ENCODE results near the gene KRT36.

The KRT36 gene

DNA sequence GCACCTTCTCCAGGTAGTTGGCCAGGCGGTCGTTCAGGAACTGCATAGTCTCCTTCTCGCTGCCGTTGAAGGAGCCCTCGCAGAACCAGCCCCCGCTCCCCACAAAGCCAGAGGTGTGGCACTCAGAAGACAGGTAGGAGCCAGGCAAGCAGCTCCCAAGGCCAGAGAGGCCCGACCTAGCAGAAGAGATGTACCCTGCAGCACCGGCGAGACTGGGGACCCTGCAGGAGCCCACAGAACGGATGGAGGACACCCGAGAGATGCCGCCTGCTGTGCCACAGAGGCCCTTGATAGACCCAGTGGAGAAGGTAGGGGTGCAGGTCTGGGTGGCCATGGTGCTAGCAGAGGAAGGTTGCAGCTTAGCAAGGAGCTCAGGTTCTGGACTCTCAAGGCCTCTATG is at the start of gene KRT36:
TSS of gene KRT36 (minus strand) at position 380 of the 400 bp plus-strand sequence. CDS start at position 334, 46 bp downstream.
- DNase-seq (ENCODE audit: low spot score) (no peak), FAIRE-seq (no peak)

- no peak for FAIRE-seq
- peak; percentile 44 for DNase-seq (ENCODE audit: low spot score)
These were observed 49.4 kb upstream of the KRT36 start for GRCh38 chr17:41539071-41539492.

GRCh38 chr17:41538565-41538991 is 48.9 kb upstream of the KRT36 start:
- DNase-seq (ENCODE audit: low spot score) (peak; percentile 69), FAIRE-seq (peak; percentile 58)

DNA sequence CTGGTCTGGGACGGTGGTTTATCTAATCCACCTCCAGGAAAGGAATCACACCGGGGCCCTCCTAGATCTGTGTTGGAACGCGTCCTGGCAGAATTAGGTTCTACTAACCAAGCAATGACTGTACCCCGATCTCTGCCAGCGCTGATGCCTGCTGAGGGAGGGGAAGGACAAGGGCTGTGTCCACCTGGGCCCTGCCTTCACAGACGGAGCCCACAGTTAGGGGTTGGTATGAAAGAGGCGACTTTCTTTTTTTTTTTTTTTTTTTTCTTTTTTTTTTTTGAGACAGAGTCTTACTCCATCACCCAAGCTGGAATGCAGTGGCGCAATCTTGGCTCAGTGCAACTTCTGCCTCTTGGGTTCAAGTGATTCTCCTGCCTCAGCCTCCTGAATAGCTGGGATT is 48.3 kb upstream of the KRT36 start:
- FAIRE-seq = no peak
- DNase-seq (ENCODE audit: low spot score) = no peak

DNA sequence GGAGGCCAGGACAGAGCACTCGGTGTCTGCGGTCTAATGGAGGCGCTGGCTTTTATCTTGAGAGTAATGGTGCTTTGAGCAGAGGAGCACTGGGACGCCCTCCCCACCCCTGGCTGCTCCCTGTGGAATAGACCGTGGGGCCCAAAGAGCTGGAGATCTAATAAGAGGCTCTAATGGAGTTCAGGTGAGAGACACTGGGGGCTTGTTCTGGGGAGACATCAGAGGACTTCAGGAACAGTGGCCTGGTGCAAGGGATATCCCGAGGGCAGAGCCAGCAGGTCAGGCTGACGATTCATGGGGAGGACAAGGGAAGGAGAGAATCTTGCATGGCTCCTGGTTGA is 47.9 kb upstream of the KRT36 start:
- no peak for DNase-seq (ENCODE audit: low spot score)
- FAIRE-seq = no peak

- no peak for FAIRE-seq
- no peak for DNase-seq (ENCODE audit: low spot score)
These were observed 47.3 kb upstream of the KRT36 start for GRCh38 chr17:41536741-41537613.

DNA sequence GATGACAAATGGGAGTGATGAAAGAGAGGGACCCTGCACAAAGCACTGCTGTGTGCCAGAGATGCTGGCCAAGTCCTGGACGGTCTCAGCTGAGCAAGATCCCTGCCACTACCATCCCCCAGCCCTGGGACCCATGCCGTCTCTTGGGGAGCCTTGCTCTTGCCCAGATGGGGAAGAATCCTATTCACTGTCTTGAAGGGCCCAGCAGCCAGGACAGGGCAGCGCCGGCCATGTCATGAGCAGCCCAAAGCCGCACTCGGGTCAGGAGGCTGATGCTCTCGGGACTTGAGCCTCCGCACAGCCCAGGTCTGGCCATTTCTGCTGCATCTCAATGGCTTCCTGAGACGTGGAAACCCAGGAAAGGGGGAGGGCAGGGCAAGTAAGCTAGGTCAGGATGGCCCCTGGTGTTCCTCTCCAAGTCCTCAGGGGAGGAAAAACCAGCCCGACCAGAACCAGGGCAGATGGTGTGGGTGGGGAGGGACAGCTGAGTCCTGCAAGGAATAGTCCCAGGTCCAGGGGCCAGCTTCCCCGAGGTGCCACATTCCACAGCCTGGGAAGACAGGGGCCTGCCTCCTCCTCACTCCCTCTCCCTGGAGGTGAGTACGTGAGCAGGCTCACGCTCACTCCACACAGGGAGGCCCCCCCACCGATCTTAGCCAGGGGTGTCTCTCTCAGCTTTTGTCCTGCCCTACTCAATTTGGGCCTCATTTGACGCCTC is 46.2 kb upstream of the KRT36 start:
- DNase-seq (ENCODE audit: low spot score) = no peak
- FAIRE-seq = no peak

DNA sequence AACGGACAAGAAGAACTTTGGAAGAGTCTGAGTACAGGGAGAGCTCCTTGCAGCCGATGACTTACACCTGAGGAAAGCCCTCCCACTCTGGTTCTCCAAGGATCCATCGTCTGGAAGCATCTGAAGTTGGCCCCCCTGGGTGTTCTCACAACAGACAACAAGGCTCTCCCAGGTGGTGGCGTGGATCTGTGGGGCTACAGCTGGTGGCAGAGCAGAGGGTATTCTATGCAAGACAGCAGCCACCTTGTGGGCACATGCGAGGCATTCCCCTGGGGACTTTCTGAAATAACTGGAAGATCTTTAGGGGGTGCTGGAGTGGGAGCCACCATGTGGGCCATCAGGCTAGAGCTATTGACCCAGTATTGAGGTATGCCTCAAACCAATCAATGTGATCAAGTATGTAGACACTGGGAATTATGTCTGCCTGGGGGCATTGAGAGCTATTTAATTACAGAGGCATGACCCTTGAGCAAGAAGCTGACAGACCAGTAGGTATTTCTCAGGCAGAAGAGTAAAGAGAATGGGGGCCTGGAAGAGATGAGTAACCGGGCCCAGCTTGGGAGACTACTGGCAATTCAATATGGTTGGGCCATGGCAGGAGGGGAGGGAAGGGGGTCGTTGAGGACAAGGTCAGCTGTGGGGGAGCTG is 45.3 kb upstream of the KRT36 start:
- FAIRE-seq = no peak
- no peak for DNase-seq (ENCODE audit: low spot score)

GRCh38 chr17:41533613-41534012 is 43.9 kb upstream of the KRT36 start:
- DNase-seq (ENCODE audit: low spot score) (no peak), FAIRE-seq (no peak)

- DNase-seq (ENCODE audit: low spot score) = no peak
- no peak for FAIRE-seq
These were observed 43.3 kb upstream of the KRT36 start for GRCh38 chr17:41532947-41533570.

GRCh38 chr17:41531993-41532392 is 42.3 kb upstream of the KRT36 start:
- FAIRE-seq (no peak), DNase-seq (ENCODE audit: low spot score) (no peak)

DNA sequence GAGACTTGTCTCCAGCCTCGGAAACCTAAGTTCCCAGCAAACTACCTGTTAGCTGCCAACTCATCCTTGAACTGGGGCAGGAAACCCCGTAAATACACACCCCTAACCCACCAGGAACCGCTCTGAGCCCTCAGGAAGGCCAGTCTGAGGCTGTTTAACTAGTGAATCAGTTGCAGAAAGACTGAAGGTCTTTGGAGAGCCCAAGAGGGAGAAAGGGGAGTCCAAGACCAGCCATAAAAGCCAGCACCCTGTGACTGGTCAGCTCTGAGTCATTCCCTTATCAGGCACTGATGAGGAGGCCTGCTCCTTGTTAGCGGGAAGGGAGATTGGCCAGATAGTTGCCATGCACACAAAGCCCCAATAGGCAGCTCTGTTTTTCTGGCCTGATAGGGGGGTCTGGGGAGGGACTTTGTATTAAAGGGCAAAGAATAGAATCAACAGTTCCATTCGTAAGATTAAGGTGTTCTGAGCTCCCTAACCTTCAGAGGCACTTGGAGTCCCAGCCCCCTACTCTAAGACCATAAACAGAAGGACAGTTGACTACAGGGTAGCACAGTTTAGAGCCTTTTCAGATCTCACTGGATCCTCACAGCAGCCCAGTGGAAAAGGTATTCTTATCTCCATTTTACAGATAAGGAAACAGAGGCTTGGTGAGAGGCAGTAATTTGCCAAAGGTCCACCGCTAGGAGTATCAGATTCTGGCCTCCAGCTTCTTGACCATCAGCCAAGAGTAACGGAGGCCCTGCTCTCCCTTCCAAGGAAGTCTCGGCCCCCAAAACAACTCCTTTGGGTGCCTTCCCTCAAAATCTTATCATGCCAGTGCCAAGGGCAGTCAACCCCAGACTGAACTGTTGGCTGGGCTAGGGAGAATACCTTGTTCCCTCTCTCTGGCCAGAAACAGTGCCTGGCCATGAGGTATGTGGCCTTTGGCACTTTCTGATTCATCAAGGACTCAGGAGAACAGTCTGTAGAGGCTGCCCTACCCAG is 40.6 kb upstream of the KRT36 start:
- FAIRE-seq (peak; percentile 95), DNase-seq (ENCODE audit: low spot score) (peak; percentile 98)

DNA sequence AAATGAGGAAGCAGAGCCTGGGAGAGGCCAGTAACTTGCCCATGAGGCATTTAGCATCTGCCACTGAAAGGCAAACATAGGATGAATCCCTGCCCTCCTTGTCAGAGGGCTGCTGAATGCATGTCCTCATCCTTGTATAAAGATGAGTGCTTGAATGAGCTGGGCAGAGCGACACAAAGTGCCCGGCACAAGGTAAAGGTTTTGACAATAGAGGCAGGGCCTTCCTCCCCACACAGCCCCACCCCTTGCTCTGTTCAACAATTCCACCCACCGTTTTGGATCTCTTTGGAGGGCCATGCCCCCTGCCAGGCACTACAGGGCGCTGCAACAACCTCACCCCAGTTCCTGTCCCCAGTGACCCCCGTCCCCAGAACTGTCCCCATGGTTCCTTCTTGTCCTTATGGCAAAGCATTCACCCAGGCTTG is 39.8 kb upstream of the KRT36 start:
- DNase-seq (ENCODE audit: low spot score) (no peak), FAIRE-seq (no peak)

DNA sequence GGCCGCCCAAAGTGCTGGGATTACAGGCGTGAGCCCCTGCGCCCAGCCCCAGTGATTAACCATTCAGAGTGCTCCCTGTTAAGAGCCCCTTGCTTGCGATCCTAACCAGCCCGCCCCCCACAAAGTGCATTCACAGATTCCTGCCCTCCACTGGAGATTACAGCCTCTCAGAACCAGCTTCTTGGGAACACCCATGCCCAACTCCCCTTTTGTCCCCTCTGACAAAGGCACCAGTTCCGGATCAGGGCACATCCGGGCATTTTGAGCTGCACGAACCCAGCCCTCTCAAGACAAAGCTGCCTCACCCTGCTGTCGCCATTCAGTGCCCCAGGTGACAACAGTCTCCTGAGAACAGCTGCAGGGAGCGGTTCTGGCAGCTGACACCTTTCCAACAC is 39.2 kb upstream of the KRT36 start:
- FAIRE-seq = no peak
- no peak for DNase-seq (ENCODE audit: low spot score)

DNA sequence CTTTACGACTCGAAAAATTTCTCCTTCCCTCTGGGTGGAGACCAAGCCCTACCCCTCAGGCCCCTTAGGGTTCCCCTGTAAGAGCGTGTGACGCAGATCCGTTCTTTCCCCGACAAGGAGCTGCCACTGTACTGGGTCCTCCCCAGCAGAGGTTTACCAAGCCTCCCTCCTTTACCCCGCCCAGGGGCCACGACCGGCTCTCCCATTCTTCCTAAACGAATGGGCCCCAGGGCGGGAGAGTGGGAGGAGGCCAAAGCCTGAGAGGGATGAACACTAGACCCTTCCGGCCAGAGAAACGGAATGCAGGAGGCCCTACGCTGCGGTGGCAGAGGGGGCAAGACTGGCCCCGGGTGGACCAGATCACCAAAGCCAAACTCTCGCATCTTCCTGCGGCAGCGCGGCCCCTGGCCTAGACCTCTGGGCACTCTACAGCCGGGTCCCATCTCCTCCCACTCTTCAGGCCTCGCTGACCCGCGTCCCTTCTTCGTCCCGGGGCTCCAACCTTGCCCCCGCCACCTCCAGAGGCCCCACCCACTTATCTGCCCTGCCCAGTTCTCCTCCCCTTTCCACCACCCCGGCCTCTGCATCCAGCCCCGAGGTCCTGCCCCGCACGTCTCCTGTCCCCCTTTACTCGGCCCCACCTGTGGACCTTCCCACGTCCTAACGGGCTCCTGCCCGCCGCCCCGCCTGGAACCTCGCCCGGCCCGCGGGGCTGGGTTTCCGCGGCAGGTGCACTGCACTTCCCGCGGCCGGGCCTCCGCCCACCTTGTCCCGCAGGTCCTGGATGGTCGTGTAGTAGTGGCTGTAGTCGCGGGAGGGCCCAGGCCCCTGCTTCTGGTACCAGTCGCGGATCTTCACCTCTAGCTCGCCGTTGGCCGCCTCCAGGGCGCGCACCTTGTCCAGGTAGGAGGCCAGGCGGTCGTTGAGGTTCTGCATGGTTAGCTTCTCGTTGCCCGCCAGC is 37.6 kb upstream of the KRT36 start:
- FAIRE-seq (no peak), DNase-seq (ENCODE audit: low spot score) (no peak)

GRCh38 chr17:41524261-41524660 is 34.6 kb upstream of the KRT36 start:
- no peak for FAIRE-seq
- no peak for DNase-seq (ENCODE audit: low spot score)

GRCh38 chr17:41523787-41524186 is 34.1 kb upstream of the KRT36 start:
- FAIRE-seq (no peak), DNase-seq (ENCODE audit: low spot score) (no peak)

- DNase-seq (ENCODE audit: low spot score) (no peak), FAIRE-seq (no peak)
These were observed 33.5 kb upstream of the KRT36 start for GRCh38 chr17:41523225-41523593.
